A673 (cell line): ENCODE data around the gene PIGN.

Source experiments
- EZH2 ChIP-seq: fragments of 200-600 bp; sonication (generic); IDR thresholded peaks from 2 replicates; pipeline ENCODE4 v1.6.1; 2017; ENCODE audit warnings: borderline replicate concordance, low read depth, mild to moderate bottlenecking, mixed read lengths, antibody characterized with exemption, low read length; ENCODE audit not compliant: poor library complexity, severe bottlenecking
- TF ChIP-seq, protein P1 (sequence below): fragments of 300-800, 200-600 bp; sonication (generic); conservative IDR thresholded peaks from 2 replicates; pipeline ENCODE4 v1.5.1; 2017; ENCODE audit warnings: low read depth, mild to moderate bottlenecking, antibody characterized with exemption, low read length, moderate library complexity, mixed read lengths

- TF ChIP-seq, protein P1, sequence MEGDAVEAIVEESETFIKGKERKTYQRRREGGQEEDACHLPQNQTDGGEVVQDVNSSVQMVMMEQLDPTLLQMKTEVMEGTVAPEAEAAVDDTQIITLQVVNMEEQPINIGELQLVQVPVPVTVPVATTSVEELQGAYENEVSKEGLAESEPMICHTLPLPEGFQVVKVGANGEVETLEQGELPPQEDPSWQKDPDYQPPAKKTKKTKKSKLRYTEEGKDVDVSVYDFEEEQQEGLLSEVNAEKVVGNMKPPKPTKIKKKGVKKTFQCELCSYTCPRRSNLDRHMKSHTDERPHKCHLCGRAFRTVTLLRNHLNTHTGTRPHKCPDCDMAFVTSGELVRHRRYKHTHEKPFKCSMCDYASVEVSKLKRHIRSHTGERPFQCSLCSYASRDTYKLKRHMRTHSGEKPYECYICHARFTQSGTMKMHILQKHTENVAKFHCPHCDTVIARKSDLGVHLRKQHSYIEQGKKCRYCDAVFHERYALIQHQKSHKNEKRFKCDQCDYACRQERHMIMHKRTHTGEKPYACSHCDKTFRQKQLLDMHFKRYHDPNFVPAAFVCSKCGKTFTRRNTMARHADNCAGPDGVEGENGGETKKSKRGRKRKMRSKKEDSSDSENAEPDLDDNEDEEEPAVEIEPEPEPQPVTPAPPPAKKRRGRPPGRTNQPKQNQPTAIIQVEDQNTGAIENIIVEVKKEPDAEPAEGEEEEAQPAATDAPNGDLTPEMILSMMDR, result no peak
- TF ChIP-seq EZH2, result no peak
These were observed 120.6 kb downstream of the PIGN start for GRCh38 chr18:62066102-62066818.
